SK-N-DZ (cell line): ENCODE data around the gene BCL11B.
A peak's percentile ranks its signal among the peaks of the same experiment; 100 is the strongest.

Experiments
- DNase-seq: peaks from one replicate; pipeline ENCODE4 v3.0.0-alpha.2; 2015; ENCODE audit warnings: low spot score

The BCL11B gene

DNA sequence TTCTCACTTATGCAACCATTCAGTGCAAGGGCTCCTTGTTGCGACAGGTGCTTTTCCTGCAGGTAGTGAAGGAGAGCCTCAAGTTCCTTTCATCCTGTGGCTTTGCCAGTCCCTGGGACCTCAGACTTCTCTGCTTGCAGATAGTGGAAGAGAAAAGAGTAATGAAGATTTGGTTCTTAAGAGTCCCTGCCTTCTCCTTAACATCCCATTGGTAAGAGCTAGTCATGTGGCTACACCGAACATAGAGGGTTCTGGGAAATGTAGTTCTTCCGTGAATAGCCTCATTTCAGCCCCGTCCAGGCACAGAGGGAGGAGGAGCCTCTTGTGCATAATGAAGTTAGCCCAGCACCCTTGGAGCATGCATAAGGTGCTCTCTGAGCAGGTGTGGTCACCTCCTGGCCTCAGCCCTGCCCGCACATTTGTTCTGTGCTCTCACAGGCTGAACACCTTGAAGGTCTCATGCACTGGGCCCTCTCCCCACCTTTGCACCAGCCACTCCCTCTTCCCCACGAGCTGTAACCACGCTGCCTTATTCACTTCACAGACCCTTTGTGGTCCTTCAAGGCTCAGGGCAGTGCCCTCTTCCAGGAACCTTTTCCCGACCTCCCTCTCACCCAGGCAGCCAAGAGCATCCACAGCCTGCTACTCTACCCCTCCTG, 134.0 kb downstream of the BCL11B start:
- no peak for DNase-seq

DNA sequence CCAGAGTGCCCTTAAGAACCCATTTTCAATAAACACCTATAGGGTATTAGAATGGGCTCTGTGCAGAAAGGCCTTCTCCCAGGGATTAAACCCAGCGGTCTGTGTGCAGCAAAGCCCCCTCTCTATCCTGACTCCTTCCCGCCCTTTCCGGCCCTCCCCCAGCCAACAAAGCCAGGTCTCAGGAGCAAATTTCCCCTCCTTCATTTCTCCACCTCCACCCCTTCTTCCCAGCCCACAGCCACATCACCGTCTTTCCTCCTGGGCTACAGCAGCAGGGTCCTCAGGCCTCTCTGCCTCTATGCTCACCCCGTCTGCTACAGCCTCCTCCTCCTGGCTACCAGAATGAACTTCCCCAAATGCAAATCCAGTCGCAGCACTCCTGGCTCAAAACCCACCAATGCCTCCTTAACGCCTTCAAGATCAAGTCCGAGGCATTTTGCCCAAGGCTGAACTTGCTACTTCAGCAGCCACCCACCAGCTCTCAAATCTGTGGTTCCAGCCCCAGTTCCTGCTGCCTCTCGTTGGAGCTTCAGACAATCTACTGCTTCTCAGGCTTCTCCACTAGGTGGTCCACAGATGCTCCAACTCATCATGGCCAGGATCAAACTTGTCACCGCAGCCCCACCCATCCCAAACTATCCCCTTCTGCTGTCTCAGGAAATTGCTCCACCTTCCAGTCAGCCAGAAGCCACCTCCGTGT, 134.8 kb downstream of the BCL11B start:
- DNase-seq = no peak

DNA sequence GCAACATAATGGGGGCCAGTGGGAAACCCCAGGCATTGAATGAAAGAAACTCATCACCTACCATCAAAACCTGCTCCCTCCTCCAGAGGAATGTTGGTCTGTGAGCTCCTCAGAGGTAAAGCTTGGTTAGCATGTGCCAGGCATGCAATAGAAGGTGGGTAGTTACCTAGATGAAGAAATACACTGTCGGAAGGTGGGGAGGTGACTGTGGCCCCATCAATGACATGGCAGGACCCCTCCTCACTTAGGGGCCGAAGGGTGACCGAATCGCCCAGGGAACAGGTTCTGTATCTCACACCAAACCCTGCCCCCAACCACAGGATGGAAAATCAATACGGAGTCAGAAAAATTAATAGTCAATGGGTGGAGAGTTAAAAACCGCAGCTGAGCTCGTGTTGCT, 135.6 kb downstream of the BCL11B start:
- no peak for DNase-seq

DNA sequence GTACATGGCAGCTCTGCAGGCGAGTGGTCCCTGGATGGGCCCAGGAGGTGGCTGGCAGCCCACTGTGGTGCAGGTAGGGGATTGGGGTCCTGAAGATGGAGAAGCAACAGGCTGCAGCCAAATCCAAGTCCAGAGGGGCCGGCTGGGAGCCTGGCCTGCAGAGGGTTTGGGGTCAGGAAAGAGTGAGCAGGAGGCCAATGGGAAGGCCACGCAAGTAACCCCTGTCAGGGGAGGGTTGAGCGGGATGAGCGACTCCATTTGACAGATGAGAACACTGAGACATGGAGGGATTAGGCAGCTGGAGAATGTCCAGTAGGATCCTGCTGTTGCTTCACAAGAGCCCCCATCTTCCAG, 136.0 kb downstream of the BCL11B start:
- DNase-seq = no peak

DNA sequence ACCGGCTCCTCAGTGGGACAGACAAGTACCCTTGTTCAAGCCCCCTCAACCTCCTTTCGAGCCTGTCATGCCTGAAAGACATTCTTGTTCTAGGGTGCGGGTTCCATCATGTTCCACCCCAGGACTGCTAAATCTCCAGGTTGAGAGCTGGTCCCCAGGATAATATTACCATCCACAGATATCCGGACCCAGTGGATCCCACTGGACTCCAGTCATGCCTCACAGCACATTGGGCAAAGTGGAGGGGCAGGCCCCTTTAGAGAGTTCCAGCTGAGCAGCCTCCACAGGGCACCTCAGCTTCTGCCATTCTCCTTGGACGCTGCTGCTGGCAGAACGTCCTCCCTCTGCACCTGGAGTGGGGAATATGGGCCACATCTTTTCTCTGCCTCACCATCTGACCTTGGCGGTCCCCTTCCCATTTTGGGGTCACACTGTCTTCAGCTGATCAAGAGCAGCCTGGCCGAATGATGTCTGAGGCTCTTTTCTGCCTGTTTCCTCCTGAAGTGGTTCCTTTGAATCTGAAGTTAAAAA, 137.4 kb downstream of the BCL11B start:
- no peak for DNase-seq

DNA sequence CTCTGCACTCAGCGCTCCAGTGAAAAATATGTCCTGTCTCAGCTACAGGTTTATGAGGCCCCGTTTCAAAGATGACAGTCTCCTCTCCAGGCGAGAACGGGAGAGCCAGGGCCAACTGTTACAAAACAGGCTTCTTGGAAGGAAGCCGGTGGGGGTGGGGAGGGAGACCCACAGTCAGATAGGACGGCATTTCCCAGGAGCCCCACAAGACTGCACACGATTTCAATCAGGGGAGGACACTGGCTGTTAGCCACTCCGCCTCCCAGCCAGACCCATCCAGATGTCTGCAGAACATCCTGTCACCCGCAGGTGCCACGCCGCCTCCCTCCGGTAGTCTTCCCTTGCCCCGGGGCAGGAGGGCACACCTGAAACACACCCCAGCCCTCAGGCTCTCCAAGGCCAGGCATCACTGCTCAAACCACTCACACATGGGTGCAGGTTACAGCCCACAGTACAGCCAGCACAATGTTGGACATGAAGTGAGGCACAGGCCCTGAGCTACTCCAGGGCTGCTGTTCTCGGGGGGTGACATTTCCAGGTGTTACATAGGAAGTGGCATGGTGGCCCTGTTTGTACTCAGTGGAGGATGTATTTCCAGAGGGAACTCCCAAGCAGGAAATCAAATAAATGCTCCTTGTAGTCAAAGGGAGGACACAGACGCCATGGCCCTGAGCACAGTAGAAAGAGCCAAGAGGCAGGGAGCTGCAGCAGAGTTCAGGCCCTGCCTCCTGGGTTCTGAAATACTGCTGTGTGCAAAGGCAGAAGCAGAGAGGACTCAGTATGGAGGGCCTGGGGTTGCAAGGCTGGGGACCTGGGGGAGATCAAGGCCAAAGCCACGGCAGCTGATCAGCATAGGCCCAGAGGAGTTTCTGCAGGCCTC, 138.1 kb downstream of the BCL11B start:
- DNase-seq = peak; percentile 21

DNA sequence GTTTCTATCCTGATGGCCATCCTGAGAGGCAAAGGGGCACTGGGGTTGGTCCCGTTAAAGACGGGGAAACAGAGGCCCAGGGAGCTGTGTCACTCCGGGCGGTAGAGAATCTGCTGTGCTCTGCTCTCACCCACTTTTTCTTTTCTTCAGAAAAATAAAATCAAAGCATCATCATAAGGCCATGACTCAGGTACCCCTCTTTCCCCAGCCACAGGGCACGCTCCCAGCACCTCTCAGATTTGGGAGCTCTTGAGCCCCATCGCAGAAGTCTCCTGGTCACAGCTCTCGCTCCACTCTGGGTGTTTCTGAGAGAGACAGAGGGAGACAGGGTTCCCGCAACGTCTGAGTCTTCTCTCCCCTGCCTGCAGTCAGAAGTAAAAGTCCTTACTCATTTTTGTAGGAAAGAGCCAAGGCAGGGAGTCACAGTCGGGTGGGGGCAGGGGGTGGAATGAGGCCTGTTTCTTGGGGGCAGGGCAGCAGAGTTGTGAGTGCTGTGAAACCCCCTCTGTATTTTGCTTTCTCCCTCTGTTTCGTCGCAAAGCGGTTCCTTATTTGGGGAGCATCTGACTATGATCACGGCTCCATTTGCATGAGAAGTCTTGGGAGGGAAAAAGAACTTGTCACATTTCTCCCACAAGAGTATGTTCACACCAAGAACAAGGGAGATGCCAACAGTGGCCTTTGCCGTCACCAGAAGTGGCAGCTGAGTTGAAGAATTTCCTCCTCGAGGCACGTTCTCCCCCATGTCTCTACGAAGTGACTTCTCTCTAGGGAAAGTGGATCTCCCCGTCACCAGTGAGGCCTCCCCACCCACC, 139.0 kb downstream of the BCL11B start:
- no peak for DNase-seq

DNA sequence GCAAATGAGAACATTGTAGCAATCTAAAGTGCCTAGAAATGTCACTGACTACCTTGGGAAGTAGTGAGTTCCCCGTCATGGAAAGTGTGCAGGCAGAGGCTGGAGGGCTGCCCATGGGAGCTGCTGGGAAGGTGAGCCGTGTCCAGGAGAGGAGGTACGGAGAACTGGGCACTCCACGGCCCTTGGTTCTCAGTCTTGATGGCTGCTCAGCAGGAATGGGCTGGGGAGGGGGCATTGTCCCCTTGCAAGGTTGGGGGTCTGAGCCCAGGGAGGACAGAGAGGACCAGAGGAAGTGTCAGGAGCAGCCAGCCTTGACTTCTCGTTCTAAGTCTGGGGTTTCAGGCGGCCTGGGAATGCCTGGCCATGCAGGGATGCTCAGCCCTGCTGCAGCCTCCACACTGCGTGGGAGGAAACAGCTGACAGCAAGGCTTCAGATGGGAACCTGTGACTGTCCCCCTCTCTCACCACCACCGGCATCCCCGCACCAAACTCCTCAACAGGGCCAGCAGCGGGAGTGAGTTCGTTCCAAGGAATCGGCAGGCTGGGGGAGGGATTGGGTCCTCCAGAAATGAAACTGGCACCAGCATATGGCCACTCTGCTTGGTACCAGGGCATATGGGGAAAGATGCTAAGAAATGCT, 140.2 kb downstream of the BCL11B start:
- DNase-seq = no peak

DNA sequence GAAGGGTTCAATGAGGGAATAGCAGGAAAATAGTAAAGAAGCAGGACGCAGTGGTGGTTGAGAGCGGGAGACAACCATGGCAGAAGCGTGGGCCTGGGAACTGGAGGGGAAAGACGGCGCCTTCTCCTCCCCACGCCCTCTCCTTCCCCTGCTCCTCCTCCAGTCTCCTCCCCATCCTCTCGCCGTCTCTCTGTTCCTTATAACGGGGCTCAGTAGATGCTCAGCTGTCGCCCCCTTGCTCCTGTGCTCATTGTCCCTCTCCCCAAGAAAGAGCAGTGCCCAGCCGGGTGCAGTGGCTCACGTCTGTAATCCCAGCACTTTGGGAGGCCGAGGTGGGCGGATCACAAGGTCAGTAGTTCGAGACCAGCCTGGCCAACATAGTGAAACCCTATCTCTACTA, 142.0 kb downstream of the BCL11B start:
- no peak for DNase-seq

DNA sequence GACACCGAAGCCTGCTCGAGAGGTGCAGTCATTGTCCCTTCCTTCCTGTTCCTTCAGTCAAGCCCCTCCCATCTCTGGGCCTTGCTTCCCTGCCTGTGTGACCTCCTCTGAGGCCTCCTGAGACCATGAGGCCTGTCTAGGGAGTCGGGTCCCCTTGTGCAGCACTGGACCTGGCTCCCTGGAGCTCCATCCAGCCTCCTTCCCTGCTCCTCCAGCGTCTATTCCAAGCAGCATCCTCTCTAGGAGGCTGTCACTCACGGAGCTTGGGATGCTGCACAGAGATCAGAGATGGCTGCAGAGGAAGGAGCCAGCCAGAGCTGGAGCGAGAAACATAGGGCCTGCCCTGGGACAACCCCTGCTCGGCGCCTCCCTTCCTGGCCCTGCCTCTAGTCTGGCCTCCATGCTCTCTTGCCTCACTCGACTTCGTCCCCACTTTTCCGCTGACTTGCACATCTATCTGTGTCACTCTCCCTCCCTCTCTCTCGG, 142.7 kb downstream of the BCL11B start:
- DNase-seq = no peak

DNA sequence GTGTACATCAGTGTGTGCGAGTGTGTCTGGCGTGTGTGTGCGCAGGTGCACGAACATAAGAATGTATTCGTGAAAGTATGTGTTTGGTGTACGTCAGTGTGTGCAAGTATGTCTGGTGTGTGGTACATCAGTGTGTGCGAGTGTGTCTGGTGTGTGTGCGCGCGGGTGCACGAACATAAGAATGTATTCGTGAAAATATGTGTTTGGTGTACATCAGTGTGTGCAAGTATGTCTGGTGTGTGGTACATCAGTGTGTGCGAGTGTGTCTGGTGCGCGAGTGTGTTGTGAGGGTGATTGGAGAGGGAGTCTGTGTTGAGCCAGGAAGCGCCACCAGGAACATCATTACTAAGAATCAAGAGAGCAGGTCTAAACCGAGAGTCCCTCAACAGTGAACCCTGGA, 143.8 kb downstream of the BCL11B start:
- DNase-seq = no peak

DNA sequence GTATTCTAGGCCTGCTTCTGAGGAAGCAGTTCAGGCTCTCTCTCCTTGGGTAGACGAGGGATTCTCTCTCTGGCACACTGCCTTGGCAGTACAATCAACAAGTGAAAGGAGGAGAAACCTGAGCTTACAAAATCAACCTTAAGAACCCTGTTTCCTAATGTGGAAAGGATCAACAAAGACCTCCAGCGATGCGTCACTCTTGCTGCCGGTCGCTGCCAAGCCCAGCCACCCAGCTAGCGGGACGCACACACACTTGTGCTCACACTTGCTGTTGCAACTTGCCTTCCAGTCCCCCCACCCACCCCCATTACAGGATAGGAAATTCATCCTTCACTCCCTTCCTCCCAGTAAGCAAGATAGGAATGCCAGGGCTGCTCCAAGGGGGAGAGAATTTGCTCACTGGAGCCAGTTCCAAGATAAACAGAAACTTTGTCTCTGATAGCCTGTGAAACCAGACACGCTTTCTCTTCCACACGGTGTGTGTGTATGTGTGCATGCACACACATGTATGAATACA, 144.3 kb downstream of the BCL11B start:
- DNase-seq = no peak

DNA sequence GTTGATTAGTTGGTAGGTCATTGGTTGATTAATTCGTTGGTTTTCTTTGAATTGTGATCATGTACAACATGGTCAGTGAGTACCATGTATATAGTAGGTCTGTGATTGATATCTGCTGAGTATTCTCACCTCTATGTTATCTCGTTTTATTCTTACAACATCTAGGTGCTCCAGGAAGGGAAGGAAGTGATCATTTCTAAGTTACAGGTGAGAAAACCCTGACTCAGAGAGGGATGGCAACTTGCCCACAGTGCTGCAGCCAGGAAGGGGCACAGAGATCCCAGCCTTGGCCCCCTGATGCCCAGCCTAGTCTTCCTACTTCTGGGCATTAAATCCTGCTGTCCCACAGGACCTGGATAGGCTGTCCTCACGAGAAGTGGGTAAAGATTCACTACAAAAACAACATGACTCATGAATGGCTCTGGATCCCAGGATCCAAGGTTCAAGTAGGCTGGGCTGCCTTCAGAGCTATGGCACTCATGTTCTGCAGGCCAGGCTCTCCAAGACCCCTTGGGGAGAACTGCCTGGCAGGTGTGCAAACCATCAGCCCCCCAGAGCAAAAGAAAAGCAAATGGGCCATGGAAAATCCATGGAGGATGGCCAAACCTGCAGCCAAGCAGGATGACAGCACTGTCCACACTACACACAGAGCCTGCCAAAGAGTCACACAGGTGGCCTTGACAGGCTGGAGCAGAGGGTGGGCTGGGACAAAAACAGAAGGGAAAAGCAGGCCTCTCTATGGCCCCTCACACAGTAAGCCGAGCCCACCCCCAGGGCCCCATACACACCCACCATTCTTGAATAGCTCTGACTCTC, 146.2 kb downstream of the BCL11B start:
- no peak for DNase-seq

DNA sequence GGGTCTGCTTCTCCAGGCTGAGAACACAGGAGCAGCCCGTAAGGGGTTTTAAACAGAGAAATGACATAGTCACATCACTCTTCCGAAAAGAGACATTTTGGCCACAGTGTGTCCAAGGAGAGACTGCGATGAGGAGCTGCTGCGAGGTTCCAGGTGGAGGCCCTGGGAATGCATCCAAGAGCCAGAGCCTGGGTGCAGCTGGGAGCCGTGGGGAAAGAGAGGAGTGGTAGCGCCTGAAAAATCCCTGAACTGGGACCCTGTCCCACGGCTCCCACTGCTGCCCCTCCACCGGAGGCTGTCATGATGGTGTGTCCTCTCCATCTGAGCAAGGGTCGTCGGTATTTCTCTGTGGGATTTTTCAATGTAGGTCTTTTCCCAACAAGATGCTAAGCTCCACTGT, 146.9 kb downstream of the BCL11B start:
- DNase-seq = no peak

DNA sequence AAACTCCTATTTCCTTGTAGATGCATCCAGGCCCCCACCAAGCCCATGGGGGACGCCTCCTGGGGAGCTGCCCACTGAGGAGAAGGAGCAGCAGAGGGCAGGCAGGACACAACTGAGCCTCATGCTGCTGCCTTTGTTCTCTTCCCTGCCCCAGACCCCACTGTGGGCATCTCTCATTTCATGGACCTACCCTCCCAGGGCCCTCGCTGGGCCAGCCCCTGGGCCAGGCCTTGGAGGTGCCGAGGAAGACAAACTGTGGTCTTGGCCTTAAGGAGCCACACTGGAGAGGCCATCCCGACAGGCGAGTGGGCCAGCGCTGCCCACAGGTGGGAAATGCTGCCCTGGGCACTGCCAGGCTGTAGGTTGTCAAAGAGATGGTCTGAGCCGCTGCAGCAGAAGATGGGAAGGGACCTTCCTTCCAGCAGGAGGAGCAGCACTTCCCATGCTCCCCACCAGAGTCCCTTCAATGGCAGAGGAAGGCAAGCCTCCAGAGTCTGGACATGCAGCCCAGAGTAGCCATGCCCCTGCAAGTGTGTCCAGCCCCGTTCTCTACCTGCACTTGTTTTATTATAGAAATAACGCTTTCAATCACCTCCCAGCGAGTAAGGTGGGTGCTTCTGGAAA, 147.4 kb downstream of the BCL11B start:
- no peak for DNase-seq

DNA sequence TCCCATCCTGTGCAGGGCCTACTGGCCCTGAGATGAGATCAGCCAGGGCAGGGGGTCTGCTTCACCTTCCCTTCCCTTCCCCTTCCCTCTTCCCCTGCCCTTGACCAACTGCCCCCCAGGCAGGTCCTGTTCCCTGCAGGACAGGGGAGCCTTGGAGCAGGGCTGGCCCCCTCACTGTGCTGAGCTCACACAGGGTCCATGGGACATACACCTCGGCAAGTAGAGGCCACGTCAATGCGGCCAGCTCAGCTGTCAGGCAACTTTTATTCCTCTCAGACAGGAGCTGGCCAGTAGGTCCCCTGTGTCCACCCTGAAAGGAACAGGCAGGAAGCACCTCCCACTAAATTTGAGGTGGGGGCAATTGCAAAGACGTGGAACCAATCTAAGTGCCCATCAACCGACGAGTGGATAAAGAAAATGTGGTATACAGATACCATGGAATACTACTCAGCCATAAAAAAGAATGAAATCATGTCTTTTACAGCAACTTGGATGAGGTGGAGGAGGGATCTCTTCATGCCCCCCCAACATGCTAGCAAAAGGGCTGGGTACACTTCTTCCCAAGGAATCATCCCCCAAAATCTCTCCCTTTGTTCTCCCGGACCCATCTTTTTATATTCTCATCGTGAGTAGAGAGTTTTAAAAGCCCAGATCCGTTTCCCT, 148.7 kb downstream of the BCL11B start:
- DNase-seq = no peak

DNA sequence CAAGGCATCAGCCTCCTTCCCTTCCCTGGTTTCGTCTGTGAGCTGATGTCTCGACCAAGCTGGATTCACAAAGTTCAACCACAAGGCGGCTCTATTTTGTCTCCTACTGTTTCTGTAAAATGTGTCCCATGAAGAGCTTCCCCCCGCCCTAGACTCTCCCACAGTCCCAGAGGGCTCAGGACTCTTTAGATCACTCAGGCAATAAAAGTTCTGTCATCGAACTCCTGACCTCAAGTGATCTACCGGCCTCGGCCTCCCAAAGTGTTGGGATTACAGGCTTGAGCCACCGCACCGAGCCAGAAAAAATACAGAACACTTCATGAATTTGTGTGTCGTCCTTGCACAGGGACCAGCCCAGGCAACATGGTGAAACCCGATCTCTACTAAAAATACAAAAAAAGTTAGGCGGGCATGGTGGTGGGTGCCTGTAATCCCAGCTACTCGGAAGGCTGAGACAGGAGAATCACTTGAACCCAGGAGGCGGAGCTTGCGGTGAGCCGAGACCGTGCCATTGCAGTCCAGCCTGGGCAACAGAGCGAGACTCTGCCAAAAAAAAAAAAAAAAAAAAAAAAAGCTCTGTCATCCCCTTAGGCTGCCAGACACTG, 149.4 kb downstream of the BCL11B start:
- DNase-seq = no peak

DNA sequence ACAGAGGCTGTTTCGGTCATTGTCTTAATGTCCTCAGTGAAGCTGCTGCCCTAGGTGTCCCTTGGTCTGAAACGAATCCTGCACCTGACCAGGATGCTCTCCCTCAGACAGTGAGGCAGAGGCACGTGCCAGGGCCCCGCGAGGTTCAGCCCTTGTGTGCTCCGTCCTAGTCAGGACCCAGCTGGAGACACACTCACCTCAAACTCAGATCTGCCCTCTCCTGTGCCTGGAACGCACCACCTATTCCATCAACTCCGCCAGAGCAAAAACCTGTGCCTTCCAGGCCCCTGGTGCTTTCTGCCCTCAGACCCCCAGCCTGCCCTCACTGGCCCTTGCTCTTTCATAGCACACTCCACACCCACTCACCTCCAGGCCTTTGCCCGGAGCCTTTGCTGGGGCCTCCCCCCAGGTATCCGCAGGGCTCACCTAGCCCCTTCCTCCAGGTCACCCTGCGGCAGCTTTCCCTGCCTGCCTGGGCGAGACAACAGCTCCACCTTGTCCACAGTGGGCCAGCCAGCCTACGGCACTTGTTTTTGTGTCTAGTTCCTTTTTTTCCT, 150.6 kb downstream of the BCL11B start:
- no peak for DNase-seq
